Limb (tissue), 2 donors: ENCODE measurements around the gene ITPR1.

Experiments
- DNase-seq, 2 donors: peaks; one replicate each; pipeline ENCODE4 v3.0.0-alpha.2; 2016; ENCODE audit errors: extremely low spot score in 2 of 2

ITPR1 gene

DNA sequence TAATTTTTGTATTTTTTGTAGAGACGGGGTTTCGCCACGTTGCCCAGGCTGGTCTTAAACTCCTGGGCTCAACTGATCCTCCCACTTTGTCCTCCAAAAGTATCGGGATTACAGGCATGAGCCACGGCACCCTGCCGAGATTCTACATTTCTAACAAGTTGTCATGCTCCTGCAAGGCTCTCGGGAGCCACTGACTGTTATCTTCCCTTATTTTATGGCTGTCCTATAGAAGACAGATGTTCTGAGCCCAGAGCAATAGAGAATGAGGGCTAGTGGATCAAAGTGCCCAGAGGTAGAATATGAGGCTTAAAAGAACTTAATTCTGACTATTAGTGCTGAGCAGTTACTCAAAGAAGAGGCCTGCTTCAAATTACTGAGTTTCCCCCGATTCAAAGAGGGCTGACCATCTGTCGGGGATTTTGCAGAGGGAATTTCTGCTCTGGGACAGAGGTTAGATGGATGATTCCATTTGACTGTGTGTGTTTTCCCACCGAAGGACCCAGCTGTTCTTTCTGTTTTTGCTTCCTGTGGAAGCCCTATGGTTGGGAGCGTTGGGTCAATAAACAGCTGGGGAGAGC, 39.5 kb downstream of the ITPR1 start:
- no peak for DNase-seq

DNA sequence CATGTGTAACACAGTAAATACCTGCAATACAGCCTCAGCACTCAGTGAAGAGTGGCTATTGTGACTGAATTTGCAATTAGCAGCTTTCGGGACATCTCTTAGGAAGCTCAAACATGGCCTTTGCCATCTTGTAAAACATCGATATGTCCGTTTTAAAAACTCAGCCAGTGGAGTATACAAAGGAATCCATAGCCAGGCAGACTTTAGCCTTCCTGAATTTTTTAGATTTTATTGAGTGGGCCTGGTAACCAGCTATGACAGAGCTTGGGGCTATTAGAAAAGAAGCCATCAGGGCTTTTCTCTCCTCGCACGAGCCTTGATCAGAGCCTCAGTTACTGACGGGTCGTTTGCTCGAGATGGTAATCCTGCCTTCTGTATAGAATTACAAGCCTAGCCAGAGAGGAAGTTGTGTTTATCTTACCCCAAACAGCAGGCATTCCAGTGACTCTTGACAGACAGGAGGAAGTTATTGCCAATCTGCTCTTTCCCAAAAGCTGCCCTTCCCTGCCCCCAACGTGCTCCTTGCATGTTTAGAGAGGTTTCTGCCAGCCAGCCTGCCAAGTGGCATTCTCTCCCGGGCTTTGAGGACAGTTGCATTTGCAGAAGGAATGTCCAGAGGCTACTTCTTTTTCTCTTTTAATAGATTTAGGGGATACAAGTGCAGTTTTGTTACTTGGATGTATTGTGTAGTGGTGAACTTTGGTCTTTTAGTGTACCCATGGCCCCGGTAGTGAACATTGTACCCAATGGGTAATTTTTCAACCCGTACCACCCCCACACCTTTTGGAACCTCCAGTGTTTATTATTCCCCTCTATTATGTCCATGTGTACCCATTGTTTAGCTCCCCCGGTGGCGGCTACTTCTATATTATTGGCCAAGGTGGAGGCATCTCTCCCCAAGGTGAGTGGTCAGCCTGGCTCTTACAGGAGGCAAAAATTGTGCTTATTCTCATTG, 40.6 kb downstream of the ITPR1 start:
- DNase-seq, result no peak

DNA sequence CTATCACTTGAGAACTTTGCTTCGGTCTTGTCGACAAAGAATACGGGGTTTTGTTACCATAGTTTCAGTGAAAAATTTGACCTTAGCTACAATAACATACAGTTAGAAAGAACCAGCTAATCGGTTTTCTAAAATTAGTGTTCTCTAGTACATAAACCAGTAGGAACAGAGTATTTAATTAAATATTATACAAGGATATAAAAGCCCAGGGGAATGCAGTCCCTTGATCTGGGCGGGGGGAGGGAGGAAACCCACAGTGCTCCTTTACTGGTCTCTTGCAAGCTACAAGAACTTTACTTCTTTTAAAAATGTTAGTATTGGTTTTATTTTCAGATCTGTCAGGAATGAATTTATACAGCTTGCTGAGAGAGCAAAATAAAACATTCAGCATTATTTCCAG, 41.8 kb downstream of the ITPR1 start:
- DNase-seq, result no peak

DNA sequence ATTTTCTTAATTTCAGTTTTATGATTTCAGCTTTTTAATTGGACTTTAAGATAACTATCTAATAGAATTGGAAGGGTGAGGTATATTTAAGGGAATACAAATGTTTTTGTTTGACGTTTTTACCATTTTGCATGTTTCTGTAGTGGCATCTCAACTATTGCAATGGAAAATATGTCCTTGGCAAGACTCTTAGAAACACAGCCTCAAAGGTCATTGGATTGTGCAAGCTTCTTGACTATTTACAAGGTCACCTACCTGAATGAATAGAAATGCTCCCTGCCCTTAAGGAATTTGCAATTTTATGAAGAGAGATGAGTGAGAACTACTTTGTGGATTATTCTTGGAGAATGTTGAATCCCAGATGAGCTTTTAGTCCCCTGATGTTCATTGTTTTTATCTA, 43.1 kb downstream of the ITPR1 start:
- DNase-seq, result no peak

DNA sequence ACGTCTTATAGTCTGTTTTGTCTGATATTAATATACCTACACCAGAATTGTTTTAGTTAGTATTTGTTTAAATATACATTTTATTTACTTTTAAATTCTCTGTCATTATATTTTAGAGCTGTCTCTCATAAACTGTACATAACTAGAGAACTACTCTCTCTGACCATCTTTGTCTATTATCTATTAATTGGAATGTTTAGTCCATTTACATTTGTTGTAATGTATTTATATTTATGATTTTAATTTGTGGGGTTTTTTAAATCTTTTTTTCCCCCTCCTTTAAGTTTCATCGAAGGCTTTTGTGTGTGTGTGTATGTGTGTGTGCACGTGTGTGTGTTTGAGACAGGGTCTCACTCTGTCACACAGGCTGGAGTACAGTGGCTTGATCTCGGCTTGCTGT, 47.1 kb downstream of the ITPR1 start:
- no peak for DNase-seq

DNA sequence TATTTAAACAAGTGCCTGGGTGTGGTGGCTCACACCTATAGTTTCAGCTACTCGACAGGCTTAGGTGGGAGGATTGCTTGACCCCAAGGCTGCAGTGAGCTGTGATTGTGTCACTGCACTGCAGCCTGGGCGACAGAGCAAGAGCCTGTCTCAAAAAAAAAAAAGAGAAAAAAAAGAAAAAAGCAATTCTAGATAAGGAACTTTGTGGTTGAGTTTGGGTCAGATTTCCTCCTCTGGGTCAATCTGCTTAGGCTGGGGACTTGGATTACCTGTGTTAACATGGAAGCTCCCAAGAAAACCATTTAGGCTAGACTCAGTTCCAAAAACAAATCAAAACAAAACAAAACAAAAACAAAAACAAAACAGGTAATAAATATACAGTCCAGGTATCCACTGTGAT, 50.0 kb downstream of the ITPR1 start:
- no peak for DNase-seq

DNA sequence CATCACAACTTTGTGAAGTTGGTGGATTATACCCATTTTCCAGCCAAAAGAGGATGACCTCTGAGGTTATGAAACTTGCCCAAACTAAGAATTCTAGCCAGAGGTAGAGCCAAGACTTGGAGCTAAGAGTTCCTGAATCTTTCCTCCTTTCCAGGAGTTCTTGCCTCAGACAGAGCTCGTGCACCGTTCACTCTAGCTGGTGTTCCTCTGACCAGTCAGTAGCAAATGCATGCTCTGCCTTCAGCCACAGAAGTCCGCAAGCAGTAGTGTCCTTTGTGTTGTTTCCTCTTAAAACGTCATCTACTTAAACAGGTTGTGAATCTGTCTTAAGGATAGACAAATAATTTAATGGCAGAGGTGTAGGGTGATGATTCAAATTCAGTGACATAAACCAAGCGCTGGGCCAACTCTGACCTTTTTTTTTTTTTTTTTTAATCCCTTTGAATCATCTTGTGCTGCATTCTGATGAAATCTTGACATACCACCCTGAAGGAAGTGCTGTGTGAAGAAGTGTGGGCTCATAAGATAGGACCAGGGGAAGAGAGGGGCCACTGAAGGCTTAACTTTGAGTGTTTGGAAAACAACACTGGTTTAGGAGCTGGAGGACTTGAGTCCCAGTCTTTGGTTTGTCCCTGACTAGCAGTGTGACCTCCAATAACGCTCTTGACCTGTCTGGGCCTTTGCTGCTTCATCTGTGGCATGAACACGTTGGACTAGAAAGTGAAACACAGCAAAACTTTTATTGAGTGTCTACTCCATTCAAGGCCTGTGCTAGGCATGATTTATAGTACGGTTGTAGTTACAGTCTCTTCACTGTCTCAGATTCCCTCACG, 53.4 kb downstream of the ITPR1 start:
- no peak for DNase-seq

DNA sequence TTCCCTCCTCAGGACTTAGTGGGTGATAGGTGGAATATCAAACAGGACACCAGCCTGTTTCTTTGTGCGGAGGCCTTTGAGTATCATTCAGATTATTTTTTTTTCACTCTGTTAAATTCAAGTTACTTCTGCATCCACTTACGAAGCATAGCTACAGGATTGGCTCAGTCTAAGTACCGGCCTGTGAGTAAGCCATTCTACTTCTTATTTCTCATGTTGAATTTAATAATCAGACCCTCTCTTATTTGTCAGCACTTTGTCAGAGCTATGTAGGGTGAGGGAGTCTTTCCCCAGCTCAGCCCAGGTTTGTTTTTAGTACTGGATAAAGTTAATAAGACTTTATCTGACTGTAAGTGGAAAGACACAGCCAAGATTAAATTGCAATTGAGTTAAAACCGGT, 54.7 kb downstream of the ITPR1 start:
- DNase-seq, result no peak

DNA sequence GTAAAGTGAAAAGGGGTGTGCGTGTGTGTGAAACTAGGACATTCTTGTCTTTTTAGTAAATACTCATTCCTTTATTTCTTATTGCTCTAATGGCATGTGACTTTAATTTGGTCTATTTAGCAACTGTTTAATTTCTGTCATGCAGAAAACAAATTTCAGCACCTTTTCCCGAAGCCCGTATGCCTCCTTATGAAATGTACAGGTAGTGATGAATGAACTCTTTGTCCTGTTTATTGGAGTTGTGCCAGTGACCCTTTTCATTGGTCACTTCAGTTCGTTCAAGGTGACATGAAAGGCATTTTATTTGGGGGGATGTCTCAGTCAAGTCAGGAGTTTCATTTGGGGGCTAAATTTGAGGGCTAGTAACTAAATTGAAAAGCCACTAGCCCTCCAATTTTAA, 55.2 kb downstream of the ITPR1 start:
- no peak for DNase-seq

DNA sequence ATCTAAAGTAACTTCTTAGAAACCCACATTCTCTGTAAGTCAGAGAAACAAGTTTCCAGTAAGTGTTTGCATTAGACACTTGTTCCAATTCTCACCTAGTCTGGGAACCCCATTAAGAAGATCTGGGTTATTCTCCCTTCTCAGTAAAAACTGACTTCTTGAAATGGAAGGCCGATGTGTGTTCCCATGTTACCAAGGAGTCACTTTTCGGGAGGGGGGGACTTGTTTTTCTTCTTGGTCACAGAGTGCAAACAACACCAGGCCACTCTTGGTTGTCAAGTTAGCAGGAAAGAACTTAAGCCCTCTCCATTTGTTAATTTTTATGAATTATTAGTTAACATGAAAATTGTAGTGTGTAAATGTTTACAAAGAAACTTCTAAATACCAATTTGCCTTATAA, 55.6 kb downstream of the ITPR1 start:
- DNase-seq, result no peak

DNA sequence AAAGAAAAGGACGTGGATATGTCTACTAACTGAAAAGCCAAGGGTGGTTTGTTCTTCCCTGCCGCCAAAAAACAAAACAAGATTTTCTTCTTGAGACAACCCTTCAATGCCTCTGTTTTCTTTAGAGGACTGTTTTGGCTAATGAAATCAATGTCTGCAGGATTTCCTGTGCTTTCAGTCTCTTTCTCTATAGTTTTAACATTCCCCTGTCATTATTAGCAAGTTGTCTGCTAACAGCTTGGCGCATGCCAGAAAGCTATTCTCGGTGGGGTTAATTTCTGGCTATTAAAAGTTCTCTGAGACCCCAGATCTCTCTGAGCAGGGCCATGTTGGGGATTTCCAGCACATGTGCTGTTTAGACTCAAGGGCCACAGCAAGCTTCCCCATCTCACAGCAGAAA, 56.7 kb downstream of the ITPR1 start:
- no peak for DNase-seq

DNA sequence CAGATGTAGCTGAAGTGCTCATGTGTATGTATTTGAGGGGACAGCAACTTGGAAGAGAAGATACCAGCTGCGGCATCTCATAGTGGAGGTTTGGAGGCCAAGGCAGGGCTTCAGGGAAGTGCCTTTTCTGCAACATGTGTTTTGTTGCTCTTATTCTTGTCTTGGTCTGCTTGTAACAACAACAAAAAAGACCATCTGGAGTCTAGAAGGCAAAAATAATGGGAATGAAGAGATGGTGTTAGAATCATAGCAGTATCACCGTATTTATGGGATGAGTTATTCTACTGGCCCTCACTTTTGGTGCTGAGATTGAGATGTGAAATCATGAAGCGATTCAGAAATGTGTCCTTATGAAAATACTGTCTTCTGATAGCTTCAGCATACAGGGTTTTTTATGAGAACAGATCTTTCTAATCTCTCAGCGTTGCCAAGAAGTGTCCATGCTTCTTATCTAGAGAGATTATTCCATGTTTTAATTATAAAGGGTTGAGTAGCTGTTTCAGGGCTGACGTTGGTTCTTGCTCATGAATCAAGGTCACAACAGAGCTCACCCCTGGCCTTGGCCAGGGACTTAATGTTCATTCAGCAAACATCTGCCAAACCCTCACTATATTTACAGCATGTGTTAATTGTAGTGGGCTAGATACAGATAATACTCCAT, 58.0 kb downstream of the ITPR1 start:
- DNase-seq, result no peak

DNA sequence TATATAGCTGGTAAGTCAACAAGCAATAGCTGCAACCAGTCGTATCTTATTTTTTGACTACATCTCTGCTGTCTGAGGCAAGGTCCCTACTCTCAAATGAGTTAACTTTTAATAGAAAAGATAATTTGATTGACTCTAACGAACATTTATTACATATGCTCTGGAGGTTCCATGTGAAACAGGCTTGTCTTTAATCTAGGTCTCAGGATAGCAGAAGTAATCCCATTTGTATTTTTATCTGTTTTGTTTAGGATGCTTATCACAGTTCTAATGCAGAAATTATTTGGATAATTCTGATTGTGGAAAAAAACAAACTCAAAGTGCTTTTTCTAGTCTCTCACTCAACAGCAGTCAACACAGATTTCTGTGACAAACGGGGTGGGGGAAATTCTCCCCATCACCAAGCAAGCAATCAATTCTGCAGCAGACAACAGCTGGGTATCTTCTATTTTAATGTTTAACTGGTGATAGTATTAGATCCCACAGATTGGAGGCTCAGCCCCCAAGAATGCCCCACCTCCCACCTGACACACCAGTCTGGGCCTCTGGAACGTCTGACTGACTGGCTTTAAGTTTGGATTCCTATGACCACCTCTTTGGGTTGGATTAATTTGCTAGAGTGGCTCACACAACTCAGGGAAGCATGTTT, 58.8 kb downstream of the ITPR1 start:
- DNase-seq, result no peak

DNA sequence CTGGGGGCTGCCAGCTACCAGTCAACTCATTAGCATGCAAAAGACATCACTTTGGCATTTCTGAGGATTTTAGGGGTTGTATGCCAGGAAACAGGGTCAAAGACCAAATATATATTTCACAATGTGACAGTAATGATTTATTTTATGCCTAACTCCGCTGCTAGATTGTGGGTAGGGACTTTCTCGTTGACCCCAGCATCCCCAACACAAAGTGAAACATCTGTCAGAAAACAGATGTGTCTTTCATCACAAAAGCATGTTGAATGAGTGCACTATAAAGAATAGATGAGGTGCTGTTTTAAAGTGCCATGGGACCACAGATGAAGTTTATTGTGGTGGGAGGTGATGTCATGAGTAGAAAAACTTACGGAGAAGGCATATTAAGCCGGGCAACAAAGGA, 59.7 kb downstream of the ITPR1 start:
- DNase-seq, result no peak

DNA sequence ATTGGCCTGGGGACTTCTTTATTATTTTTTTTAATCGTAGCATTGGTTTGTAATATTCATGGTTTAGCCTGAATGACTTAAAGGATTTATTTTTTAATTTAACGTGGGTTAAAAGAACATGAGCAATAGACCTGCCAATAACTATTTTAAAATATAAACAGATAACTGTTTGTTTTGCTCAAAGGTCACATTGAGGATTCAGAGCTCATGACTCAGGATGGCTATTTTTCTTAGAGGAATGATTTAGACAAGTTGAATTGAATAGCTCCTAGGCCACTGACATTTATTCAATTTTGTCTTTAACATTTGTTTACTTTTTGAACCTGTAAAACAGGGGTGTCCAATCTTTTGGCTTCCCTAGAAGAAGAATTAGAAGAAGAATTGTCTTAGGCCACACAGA, 68.5 kb downstream of the ITPR1 start:
- DNase-seq, result no peak

DNA sequence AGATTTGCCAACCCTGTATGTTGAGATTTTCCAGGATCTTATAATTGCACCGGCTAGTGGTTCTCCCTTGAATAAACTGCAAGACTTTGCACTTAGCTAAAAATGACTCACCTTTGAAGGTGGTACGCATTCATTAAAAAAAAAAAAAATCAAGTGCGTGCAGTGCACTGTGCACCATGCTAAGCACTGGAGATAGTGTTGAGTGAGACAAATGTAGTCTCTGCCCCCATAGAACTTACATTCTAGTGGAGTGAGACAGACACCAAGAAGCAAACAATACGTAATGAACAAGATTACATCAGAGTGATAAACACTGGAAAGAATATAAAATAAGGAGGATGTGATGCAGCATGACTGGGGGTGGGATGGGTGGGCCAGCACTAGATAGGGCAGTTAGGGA, 69.4 kb downstream of the ITPR1 start:
- DNase-seq, result no peak

DNA sequence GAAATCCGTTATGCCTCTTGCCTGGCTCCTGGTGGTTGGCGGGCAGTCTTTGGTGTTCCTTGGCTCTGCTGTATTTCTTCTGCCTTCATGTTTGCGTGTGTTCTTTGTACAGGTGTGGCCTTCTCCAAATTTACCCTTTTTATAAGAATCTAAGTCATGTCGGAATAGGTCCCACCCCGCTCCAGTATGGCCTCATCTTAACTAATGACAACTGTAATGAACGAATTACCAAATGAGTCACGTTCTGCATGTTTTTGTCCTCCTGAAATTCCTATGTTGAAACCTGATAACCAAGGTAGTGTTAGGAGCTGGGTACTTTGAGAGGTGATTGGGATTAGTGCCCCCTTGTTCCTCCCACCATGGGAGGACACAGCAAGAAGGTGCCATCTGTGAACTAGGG, 71.1 kb downstream of the ITPR1 start:
- DNase-seq, result no peak

DNA sequence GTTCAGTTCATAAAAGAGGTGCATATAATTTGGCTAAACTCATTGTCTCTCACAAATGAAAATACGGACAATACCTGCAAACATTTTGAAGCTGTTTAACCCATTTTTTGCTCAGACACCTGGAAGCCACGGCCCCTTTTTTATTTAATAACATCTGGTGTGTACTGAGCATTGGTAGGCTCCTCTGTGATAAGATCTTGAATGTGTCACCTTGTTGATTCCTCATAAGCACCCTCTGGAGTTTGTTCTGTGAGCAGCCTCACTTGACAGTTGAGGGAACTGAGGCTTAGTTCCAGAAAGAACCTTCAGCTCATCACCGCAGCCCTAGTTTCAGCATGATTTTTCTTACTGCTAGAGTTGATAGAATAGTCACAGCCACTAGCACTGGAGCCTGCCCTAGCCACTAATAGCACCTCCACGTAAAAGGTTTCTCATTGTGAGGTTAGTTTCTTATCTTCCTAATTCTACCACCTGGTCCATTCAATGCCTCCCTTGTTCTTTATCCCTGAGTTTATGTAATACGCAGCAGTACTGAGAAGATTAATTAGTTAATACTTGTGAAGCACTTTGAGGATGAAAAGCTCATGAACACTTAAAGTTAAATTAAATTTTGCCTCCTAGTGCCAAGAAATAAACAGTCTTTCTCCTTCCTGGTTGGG, 71.9 kb downstream of the ITPR1 start:
- no peak for DNase-seq

DNA sequence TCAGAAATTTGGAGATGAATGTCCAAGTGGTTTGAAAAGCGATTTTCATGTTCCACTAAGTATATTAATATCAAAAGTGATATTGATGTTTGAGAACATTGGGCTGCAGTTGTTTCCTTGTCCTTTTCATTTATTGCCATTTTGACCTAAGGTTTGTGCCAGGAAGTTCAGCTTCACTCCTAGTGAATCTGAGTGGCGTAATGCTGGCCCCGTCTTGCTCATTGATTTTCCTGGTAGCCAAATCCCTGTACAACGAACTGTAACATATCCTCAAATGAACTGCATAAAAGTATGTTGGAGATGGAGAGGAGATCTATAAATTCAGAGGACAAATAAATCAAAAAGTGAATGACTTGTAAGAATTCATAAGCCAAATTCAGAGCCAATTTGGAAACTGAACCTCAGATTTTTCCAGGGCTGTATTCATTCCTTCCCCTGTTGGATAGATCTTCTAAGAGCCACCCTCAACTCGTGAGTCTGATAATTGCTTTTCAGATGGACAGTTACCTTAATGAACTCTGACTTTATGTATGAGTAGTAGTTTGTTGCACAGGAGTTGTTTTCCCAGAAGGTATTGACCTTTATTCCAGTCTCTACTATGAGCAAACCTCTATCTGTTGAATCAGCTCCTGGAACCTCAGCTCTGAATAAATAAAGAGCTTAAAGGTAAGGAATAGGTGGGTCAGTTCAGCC, 72.8 kb downstream of the ITPR1 start:
- no peak for DNase-seq

DNA sequence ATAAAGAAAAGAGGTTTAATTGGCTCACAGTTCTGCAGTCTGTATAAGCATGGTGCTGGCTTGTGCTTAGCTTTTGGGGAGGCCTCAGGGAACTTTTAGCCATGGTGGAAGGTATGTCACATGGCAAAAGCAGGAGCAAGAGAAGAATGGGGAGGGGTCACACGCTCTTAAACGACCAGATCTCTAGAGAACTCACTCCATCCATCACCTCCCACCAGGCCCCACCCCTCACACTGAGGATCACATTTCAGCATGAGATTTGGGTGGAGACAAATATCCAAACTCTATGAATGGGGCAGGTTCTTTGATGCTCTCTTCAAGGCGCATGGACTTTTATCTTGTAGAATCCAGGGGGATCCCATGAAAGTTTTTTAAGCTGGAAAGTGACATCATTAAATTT, 75.7 kb downstream of the ITPR1 start:
- DNase-seq, result no peak
